ENCODE measurements around the gene CAMKMT.

GRCh38 chr2:44351676-44352075 lies 10.1 kb upstream of the CAMKMT start:
- TF ChIP-seq CTCF (conservative IDR thresholded peaks at IDR 0.05 in 1 of 2, IDR thresholded peaks at IDR 0.05 in 1 of 2; ENCODE audit: extremely low read depth in 1 of 2, insufficient read depth in 1 of 2, low read depth in 1 of 2, low read length in 2 of 2), result no peak
- no peak for TF ChIP-seq EZH2 (IDR thresholded peaks at IDR 0.05; ENCODE audit: borderline replicate concordance, low read length)

Measured in mammary epithelial cell (primary cell).